H9 (cell line): ENCODE results near the gene PDIA2. TPM values are rescaled to one million over a fixed set of nuclear protein-coding genes. Genes with fewer than 3 reads are reported as not detected.

Source experiments
- DNase-seq: peaks from one replicate; pipeline ENCODE4 v3.0.0-alpha.2; 2017
- H2AFZ ChIP-seq: one replicate; pipeline ENCODE4 v1.6.1; 2013; ENCODE audit warnings: mild to moderate bottlenecking, low read length, control low read depth, moderate library complexity
- H2AK5ac ChIP-seq: 2 replicates; pipeline ENCODE4 v1.6.1; 2013; ENCODE audit warnings: low read length, control low read depth, mixed read lengths; ENCODE audit not compliant: insufficient read length
- H2BK120ac ChIP-seq: one replicate; pipeline ENCODE4 v1.6.1; 2013; ENCODE audit warnings: low read depth, mild to moderate bottlenecking, low read length, control low read depth, inconsistent platforms; ENCODE audit not compliant: poor library complexity, severe bottlenecking
- H2BK12ac ChIP-seq: 2 replicates; pipeline ENCODE4 v1.6.1; 2013; ENCODE audit warnings: low read length, control low read depth, mixed read lengths, low read depth; ENCODE audit not compliant: insufficient read length
- H2BK15ac ChIP-seq: 2 replicates; pipeline ENCODE4 v1.6.1; 2013; ENCODE audit warnings: low read depth, low read length, control low read depth
- H2BK20ac ChIP-seq: one replicate; pipeline ENCODE4 v1.6.1; 2013; ENCODE audit warnings: low read depth, mild to moderate bottlenecking, low read length, control low read depth, inconsistent platforms; ENCODE audit not compliant: poor library complexity, severe bottlenecking
- H2BK5ac ChIP-seq: 2 replicates; pipeline ENCODE4 v1.6.1; 2013; ENCODE audit warnings: low read length, control low read depth, mixed read lengths; ENCODE audit not compliant: insufficient read length
- H3K14ac ChIP-seq: 2 replicates; pipeline ENCODE4 v1.6.1; 2013; ENCODE audit warnings: low read length, control low read depth; ENCODE audit not compliant: insufficient read depth
- H3K18ac ChIP-seq: 2 replicates; pipeline ENCODE4 v1.6.1; 2013; ENCODE audit warnings: low read depth, mild to moderate bottlenecking, mixed read lengths, low read length, control low read depth; ENCODE audit not compliant: insufficient read length
- H3K23ac ChIP-seq: 2 replicates; pipeline ENCODE4 v1.6.1; 2013; ENCODE audit warnings: low read length, control low read depth, mixed read lengths, low read depth; ENCODE audit not compliant: insufficient read length
- H3K23me2 ChIP-seq: 2 replicates; pipeline ENCODE4 v1.6.1; 2013; ENCODE audit warnings: low read depth, mild to moderate bottlenecking, mixed read lengths, low read length, control low read depth; ENCODE audit not compliant: insufficient read length, poor library complexity, severe bottlenecking
- H3K27ac ChIP-seq: 2 replicates; pipeline ENCODE4 v1.5.1; 2013; ENCODE audit warnings: low read length, control low read depth, mixed read lengths, low read depth; ENCODE audit not compliant: insufficient read length
- H3K27me3 ChIP-seq: 2 replicates; pipeline ENCODE4 v1.6.1; 2013; ENCODE audit warnings: low read length, control low read depth, inconsistent platforms; ENCODE audit not compliant: insufficient read depth
- H3K4ac ChIP-seq: 2 replicates; pipeline ENCODE4 v1.6.1; 2013; ENCODE audit warnings: low read depth, mild to moderate bottlenecking, control low read depth, inconsistent platforms, low read length, moderate library complexity
- H3K4me1 ChIP-seq: 2 replicates; pipeline ENCODE4 v1.6.1; 2013; ENCODE audit warnings: low read length, control low read depth, inconsistent platforms; ENCODE audit not compliant: insufficient read depth
- H3K4me2 ChIP-seq: 2 replicates; pipeline ENCODE4 v1.6.1; 2013; ENCODE audit warnings: low read length, control low read depth, mixed read lengths; ENCODE audit not compliant: insufficient read length, insufficient read depth
- H3K56ac ChIP-seq: 2 replicates; pipeline ENCODE4 v1.6.1; 2013; ENCODE audit warnings: low read depth, mild to moderate bottlenecking, mixed read lengths, low read length, control low read depth; ENCODE audit not compliant: insufficient read length
- H3K79me1 ChIP-seq: 2 replicates; pipeline ENCODE4 v1.6.1; 2013; ENCODE audit warnings: low read depth, mild to moderate bottlenecking, moderate library complexity, low read length, control low read depth, inconsistent platforms; ENCODE audit not compliant: insufficient read depth, poor library complexity, severe bottlenecking
- H3K79me2 ChIP-seq: 2 replicates; pipeline ENCODE4 v1.6.1; 2013; ENCODE audit warnings: low read length, control low read depth, inconsistent platforms; ENCODE audit not compliant: insufficient read depth
- H3K9ac ChIP-seq: 2 replicates; pipeline ENCODE4 v1.6.1; 2013; ENCODE audit warnings: low read length, control low read depth, mixed read lengths; ENCODE audit not compliant: insufficient read length; ENCODE audit errors: extremely low read depth
- H3K9me3 ChIP-seq: one replicate; pipeline ENCODE4 v1.6.1; 2013; ENCODE audit warnings: low read depth, low read length, inconsistent platforms; ENCODE audit not compliant: control insufficient read depth
- H3T11ph ChIP-seq: one replicate; pipeline ENCODE4 v1.6.1; 2013; ENCODE audit warnings: mild to moderate bottlenecking, low read length, control low read depth, inconsistent platforms
- H4K20me1 ChIP-seq: one replicate; pipeline ENCODE4 v1.6.1; 2013; ENCODE audit not compliant: control insufficient read depth, insufficient read length, insufficient read depth
- H4K5ac ChIP-seq: 2 replicates; pipeline ENCODE4 v1.6.1; 2013; ENCODE audit warnings: low read depth, mild to moderate bottlenecking, mixed read lengths, low read length, control low read depth; ENCODE audit not compliant: insufficient read length
- H4K8ac ChIP-seq: replicated peaks from 2 replicates; pipeline ENCODE4 v1.6.1; 2013; ENCODE audit warnings: low read length, control low read depth, mixed read lengths, low read depth; ENCODE audit not compliant: insufficient read length
- H4K91ac ChIP-seq: 2 replicates; pipeline ENCODE4 v1.6.1; 2013; ENCODE audit warnings: low read depth, mild to moderate bottlenecking, moderate library complexity, mixed read lengths, low read length, control low read depth; ENCODE audit not compliant: insufficient read length
- H3K27ac Mint-ChIP-seq, 3 experiments: 2 replicates in 2 of 3; 3 replicates in 1 of 3; pipeline ENCODE4 v1.8.0; 2020 to 2021; ENCODE audit warnings: mixed read lengths in 3 of 3, mild to moderate bottlenecking in 1 of 3, moderate library complexity in 1 of 3
- H3K27me3 Mint-ChIP-seq: 2 replicates; pipeline ENCODE4 v1.8.0; 2021; ENCODE audit warnings: low read depth, mild to moderate bottlenecking, moderate library complexity, mixed read lengths
- H3K36me3 Mint-ChIP-seq, 3 experiments: 2 replicates in 2 of 3; 3 replicates in 1 of 3; pipeline ENCODE4 v1.8.0; 2020 to 2021; ENCODE audit warnings: low read depth in 3 of 3, mixed read lengths in 3 of 3; ENCODE audit not compliant: insufficient read depth in 1 of 3
- H3K4me1 Mint-ChIP-seq, 2 experiments: 2 replicates each; pipeline ENCODE4 v1.8.0; 2020; ENCODE audit warnings: mixed read lengths in 2 of 2
- H3K4me3 Mint-ChIP-seq, 2 experiments: 2 replicates in 1 of 2; 3 replicates in 1 of 2; pipeline ENCODE4 v1.8.0; 2020 to 2021; ENCODE audit warnings: mild to moderate bottlenecking in 2 of 2, mixed read lengths in 2 of 2, moderate library complexity in 1 of 2
- H3K9me3 Mint-ChIP-seq, 2 experiments: 2 replicates in 1 of 2; 3 replicates in 1 of 2; pipeline ENCODE4 v1.8.0; 2020; ENCODE audit warnings: mild to moderate bottlenecking in 2 of 2, mixed read lengths in 2 of 2, moderate library complexity in 1 of 2
- CTCF ChIP-seq: fragments of 200-600 bp; sonication (generic); conservative IDR thresholded peaks from 3 replicates; pipeline ENCODE4 v1.8.0; 2021; ENCODE audit warnings: antibody characterized with exemption, mild to moderate bottlenecking
- whole genome bisulfite sequencing: extraction: QIAGEN DNeasy Blood & Tissue Kit; methylation state at CpG from one replicate; pipeline ENCODE4 v1.1.7; 2013; ENCODE audit warnings: missing lambda C conversion rate, low lambda C conversion rate, mixed read lengths; ENCODE audit not compliant: insufficient read length; ENCODE audit errors: extremely low coverage; 5-methylcytosine and 5-hydroxymethylcytosine counted together
- total RNA-seq: library from RNA; stranded (reverse); gene quantifications from 2 replicates; pipeline ENCODE4 v1.2.1, GENCODE V29; 2021

PDIA2 gene
- total RNA-seq, 1 experiment from 2014 or later: 1.4 TPM

GRCh38 chr16:279531-279930 is 3.4 kb upstream of the PDIA2 start:
- Mint-ChIP-seq H3K4me1 (peaks cover 0 to 2% of the 10 kb centered on the region in 2 experiments; a peak in 1 of 4 replicates), H3K27ac (no peak overlapping the region), H3K36me3 (no peaks in the 10 kb centered on the region), H3K4me3 (peak overlapping the region; percentile 51 to 72; a peak in 4 of 5 replicates), H3K27me3 (peaks cover 60% of the 10 kb centered on the region), H3K9me3 (no peaks in the 10 kb centered on the region)
- Histone ChIP-seq H4K91ac (no peak overlapping the region), H2BK5ac (no peak overlapping the region), H2BK20ac (no peak overlapping the region), H3K4ac (no peak overlapping the region), H3K4me1 (no peaks in the 10 kb centered on the region), H3K56ac (no peak overlapping the region), H3K14ac (no peak overlapping the region), H2AFZ (no peak overlapping the region), H4K5ac (no peak overlapping the region), H3K9me3 (no peaks in the 10 kb centered on the region), H3K27me3 (peaks cover 3% of the 10 kb centered on the region; the same call in 1 of the 2 replicates), H2AK5ac (no peak overlapping the region), H3K79me2 (no peaks in the 10 kb centered on the region), H3K27ac (no peak overlapping the region), H3K79me1 (no peaks in the 10 kb centered on the region), H3K9ac (no peak overlapping the region), H4K20me1 (no peaks in the 10 kb centered on the region), H4K8ac (no peak overlapping the region), H2BK120ac (no peak overlapping the region), H2BK15ac (no peak overlapping the region), H3T11ph (no peak overlapping the region), H3K4me2 (no peak overlapping the region), H2BK12ac (no peak overlapping the region), H3K23me2 (peaks cover 8% of the 10 kb centered on the region), H3K18ac (no peak overlapping the region), H3K23ac (no peak overlapping the region)
- TF ChIP-seq CTCF: no peak
- DNase-seq: no peak
- WGBS: no CpG with 5 or more reads among the region's 7 CpGs
